Retinal pigment epithelial cell (primary cell): Measurements from ENCODE around the gene NCOR2.

Experiments
- DNase-seq: peaks from one replicate; pipeline ENCODE4 v3.0.0-alpha.2; 2010; ENCODE audit warnings: low read depth
- H3K4me3 ChIP-seq: 2 replicates; pipeline ENCODE4 v1.5.1; 2011; ENCODE audit warnings: mild to moderate bottlenecking, low read length, control low read depth, moderate library complexity
- TF ChIP-seq, protein P1 (sequence below): conservative IDR thresholded peaks from 2 replicates; pipeline ENCODE4 v1.5.1; 2011; ENCODE audit warnings: low read depth, low read length, control low read depth, inconsistent platforms

Gene NCOR2

DNA sequence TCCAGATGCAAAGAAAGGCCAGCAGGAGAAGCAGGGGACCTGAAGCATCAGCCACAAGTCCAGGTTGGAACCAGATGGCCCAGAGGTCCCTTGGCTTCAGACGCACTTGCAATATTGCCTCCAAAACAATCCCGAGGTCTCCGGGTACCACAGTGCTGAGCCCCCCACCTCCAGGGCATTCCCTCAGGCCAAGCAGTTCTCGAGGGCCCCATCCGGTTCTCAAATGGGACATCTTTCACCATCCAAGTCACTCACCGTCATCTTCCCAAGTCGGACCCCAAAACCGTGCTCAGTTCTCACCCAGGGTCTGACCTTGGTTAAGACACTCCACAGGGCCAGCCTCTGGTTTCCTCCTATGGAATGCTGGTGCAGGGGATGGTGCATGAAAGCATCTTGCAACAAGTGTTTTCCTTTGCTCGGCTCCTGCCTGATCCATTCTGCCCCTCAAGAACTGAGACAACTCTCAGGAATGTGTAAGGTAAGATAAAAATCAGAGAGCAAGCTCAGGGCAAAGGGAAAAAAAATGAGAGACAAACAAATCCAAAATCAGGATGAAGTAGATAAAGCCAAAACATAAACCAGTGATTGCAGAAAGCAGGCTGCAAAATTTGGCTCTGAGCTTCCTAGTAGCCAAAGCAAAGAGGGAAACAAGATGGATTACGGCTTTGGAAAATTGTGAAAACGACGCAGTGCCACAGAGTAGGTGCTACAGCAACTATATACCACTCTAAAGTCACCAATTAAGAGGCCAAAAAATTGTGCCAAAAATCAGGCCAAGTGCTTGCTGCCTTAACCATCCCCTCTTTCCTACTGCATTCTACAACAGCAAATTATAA is 8.0 kb downstream of the NCOR2 start:
- TF ChIP-seq, protein P1, sequence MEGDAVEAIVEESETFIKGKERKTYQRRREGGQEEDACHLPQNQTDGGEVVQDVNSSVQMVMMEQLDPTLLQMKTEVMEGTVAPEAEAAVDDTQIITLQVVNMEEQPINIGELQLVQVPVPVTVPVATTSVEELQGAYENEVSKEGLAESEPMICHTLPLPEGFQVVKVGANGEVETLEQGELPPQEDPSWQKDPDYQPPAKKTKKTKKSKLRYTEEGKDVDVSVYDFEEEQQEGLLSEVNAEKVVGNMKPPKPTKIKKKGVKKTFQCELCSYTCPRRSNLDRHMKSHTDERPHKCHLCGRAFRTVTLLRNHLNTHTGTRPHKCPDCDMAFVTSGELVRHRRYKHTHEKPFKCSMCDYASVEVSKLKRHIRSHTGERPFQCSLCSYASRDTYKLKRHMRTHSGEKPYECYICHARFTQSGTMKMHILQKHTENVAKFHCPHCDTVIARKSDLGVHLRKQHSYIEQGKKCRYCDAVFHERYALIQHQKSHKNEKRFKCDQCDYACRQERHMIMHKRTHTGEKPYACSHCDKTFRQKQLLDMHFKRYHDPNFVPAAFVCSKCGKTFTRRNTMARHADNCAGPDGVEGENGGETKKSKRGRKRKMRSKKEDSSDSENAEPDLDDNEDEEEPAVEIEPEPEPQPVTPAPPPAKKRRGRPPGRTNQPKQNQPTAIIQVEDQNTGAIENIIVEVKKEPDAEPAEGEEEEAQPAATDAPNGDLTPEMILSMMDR, result no peak
- H3K4me3 ChIP-seq, result no peak overlapping the region
- no peak for DNase-seq

DNA sequence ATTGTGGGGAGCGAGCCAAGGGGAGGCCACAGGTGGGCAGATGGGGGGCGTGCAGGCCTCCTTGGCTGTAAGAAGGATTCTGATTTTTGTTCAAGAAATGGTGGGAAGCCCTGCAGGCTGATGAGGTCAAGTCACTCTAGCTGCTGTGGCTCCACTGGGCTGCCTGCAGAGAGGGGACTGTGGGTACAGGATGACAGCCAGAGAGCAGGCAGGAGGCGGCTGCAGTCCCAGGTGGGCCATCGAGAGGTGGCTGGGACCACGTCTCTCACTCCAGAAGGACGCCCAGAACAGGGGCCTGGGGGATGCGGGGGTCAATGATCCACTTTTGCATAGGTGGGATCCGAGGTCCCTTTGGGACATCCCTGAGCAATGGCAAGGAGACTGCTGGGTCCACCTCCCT is 9.1 kb downstream of the NCOR2 start:
- TF ChIP-seq, protein P1, result no peak
- no peak overlapping the region for H3K4me3 ChIP-seq
- DNase-seq, result no peak

DNA sequence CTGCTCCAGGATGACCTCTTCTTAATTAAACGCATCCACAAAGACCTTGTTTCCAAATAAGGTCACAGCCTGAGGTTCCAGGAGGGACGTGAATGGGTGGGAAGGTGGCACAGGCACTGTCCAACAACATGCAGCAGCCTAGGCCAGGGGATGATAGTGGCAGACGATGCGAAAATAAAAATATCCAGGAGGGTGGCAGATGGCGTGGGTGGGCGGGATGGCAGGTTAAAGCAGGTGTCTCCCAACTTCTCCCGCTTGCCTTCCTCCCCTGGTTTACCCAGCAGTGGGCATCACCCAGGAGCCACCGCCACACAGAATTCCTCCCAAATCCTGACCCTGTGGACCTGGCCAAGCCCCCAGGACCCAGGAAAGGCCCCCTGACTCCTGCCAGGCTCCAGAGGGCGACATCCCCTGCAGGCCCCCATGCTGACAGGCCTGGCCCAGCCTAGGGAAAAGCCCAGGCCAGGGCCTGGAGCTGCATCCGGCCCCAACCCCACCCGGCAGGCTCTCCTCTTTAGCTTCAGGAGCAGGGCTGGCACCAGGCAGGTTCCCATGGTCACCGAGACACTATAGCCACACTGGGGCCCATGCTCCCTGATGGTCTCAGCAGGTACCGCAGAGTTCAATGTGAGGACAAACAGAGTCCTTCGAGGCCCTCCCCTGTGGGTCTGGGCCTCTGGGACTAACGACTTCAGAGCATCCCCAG is 9.7 kb downstream of the NCOR2 start:
- DNase-seq, result no peak
- TF ChIP-seq, protein P1, result peak; percentile 17
- no peak overlapping the region for H3K4me3 ChIP-seq

DNA sequence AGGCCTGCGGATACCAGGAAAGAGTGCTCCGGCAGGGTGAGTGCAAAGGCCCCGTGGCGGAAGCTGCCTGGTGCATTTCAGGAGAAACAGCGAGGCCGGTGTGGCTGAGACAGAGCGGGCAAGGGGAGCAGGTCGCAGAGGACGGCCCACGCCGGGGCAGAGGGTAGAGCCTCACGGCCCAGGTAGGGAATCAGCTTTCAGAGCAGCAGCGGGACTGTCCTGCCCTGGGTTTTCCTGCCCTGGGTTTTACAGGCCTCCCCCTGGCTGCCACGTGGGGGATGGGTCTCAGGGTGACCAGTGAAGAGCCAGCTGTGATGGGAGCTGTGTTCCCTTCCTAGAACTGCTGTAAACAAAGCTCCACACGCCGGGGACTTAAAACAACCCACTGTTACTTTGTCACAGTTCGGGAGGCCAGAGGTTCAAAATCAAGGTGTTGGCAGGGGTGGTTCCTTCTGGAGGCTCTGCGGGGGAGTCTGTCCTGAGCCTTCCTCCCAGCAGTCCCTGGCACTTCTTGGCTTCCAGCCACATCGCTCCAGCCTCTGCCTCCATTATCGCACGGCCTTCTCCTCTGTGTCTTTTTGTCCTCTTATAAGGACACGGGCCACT is 10.4 kb downstream of the NCOR2 start:
- TF ChIP-seq, protein P1, result no peak
- no peak for DNase-seq
- no peak overlapping the region for H3K4me3 ChIP-seq

DNA sequence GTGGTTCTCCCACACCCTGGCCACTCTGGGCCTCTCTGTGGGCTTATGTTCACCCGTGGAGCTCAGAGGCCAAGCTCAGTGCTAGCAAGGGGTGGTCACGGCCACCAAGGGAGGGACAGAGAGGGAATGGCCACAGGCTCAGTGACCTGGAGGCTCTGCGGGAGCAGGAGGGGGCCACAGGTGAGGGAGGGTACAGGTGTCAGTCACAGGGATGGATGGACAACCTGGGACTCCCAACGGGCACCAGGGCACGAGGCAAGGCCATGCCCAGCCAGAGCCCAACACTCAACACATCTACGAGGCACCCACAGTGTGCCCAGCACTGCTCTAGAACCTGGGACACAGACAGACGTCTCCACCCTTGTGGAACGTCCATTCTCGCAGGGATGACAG is 11.3 kb downstream of the NCOR2 start:
- no peak for DNase-seq
- TF ChIP-seq, protein P1, result no peak
- no peak overlapping the region for H3K4me3 ChIP-seq

DNA sequence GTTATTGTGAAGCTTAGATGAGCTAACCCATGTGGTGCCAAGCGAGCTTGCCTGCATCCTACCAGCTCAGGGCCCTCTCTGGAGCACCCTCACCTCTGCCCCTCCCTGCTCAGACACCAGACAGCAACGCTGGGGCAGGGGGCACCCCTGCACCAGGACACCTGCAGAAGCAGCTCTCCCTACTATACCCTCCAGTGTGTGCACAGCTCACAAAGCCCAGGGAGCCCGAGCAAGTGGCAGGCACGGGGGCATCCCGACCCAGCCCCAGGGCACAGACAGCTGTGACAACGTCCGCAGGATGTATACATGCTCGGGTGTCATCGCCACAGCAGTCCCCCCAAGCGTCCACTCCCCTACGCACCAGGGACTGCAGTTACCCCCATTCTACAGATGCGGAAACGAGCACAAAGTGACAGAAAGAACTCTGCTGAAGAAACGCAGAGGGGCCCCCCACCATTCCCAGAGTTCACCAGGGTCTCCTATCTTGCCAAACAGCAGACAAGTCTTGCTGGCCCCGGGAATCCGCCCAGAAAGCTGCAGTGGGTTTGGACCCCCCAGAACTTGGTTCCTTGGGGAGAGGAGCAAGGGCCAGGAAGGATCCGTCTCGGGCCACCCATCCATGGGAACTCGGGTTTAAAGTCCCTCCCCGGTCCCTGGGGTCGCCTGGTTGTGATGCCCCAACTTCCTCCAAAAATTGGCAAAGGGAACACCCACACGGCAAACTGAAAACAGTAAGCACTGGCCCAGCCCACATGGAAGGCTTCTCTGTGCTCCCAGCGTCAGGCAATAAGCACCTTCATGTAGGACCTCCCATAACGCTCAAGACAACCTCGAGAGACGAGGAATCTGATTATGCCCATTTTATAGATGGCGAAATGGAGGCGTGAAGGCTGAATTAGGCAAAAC is 12.0 kb downstream of the NCOR2 start:
- no peak for DNase-seq
- TF ChIP-seq, protein P1, result no peak
- H3K4me3 ChIP-seq, result no peak overlapping the region
